Measurements from ENCODE around the gene SGCG. TPM values are rescaled to one million over a fixed set of nuclear protein-coding genes. Genes with fewer than 3 reads are reported as not detected.
"Not testable (repeated sequence)": the region's sequence is repeated elsewhere in the genome, so short reads cannot be mapped to it uniquely, and the experiment has no call there.

The SGCG gene, protein sequence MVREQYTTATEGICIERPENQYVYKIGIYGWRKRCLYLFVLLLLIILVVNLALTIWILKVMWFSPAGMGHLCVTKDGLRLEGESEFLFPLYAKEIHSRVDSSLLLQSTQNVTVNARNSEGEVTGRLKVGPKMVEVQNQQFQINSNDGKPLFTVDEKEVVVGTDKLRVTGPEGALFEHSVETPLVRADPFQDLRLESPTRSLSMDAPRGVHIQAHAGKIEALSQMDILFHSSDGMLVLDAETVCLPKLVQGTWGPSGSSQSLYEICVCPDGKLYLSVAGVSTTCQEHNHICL
- total RNA-seq (1 to 10 TPM in 2 of 4 donors, under 1 TPM in 2; 0.16 to 1.1 (median 1.0) TPM), polyA plus RNA-seq (1 to 10 TPM in 1 of 3 donors, under 1 TPM in 1, not detected in 1; 0.23 to 1.2 TPM)

DNA sequence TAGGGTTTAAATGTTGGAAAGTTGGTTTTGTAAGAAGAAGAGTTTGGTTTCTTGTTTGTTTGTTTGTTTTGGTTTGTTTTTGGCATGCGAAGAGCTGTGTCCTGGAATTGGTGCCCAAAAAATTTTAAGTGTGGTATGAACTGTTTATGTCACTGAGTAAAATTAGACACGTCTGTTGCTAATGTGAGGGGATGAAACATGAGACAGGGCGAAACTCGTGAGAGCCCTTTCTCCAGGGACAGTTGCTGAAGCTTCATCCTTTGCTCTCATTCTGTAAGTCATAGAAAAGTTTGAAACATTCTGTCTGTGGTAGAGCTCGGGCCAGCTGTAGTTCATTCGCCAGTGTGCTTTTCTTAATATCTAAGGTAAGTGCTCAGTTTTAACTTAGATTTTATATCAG is at the start of gene SGCG:
Gene SGCG, plus strand, starts transcription at position 269 of the 400 bp plus-strand sequence. CDS start 22,716 bp downstream, outside the sequence.
- intact Hi-C loops (cut with DNase I), result no loop called here
- H3K4me1 ChIP-seq, result no peaks in the 10 kb centered on the region
- H3K27ac ChIP-seq, result no peak within 1 kb of the TSS
- no peak within 1 kb of the TSS for H3K4me3 ChIP-seq
- H3K36me3 ChIP-seq, result no peaks in the 10 kb centered on the region
- WGBS, 2 donors, result 70 to 72% methylated on average over 6 of the region's 6 CpGs
- TF ChIP-seq POLR2AphosphoS5 (IDR thresholded peaks at IDR 0.05), result no peak
- TF ChIP-seq EP300 (IDR thresholded peaks at IDR 0.05), result no peak
- TF ChIP-seq POLR2A (IDR thresholded peaks at IDR 0.05), result no peak
- TF ChIP-seq, protein P1, sequence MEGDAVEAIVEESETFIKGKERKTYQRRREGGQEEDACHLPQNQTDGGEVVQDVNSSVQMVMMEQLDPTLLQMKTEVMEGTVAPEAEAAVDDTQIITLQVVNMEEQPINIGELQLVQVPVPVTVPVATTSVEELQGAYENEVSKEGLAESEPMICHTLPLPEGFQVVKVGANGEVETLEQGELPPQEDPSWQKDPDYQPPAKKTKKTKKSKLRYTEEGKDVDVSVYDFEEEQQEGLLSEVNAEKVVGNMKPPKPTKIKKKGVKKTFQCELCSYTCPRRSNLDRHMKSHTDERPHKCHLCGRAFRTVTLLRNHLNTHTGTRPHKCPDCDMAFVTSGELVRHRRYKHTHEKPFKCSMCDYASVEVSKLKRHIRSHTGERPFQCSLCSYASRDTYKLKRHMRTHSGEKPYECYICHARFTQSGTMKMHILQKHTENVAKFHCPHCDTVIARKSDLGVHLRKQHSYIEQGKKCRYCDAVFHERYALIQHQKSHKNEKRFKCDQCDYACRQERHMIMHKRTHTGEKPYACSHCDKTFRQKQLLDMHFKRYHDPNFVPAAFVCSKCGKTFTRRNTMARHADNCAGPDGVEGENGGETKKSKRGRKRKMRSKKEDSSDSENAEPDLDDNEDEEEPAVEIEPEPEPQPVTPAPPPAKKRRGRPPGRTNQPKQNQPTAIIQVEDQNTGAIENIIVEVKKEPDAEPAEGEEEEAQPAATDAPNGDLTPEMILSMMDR (IDR thresholded peaks at IDR 0.05), result no peak
- no peaks in the 10 kb centered on the region for H3K27me3 ChIP-seq
- H3K9me3 ChIP-seq, result no peaks in the 10 kb centered on the region
- DNase-seq, result no peak

DNA sequence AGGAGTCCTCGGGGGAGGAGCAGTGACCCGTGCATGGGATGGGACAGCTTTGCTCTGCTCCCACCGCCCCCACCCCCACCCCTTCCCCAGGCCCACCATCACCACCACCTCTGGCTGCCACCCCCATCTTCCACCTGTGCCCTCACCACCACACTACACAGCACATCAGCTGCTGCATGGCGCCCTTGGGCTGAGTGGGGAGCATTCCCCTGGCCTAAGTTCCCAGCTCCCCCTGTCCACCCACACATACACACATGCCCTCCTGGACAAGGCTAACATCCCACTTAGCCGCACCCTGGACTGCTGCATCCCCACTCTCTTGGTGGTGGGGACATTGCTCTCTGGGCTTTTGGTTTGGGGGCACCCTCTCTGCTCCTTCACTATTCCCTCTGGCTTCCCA is 46.2 kb upstream of the SGCG start:
- H3K4me3 ChIP-seq, result no peak overlapping the region
- H3K4me1 ChIP-seq, result no peaks in the 10 kb centered on the region
- H3K27me3 ChIP-seq, result no peaks in the 10 kb centered on the region
- TF ChIP-seq, protein P1 (IDR thresholded peaks at IDR 0.05), result no peak
- no peak for TF ChIP-seq POLR2A (IDR thresholded peaks at IDR 0.05)
- no peak for TF ChIP-seq POLR2AphosphoS5 (IDR thresholded peaks at IDR 0.05)
- TF ChIP-seq EP300 (IDR thresholded peaks at IDR 0.05), result no peak
- H3K36me3 ChIP-seq, result no peaks in the 10 kb centered on the region
- 89 to 90% methylated on average over 5 of the region's 5 CpGs for WGBS, 2 donors
- no peak for DNase-seq
- no peak overlapping the region for H3K27ac ChIP-seq
- H3K9me3 ChIP-seq, result no peaks in the 10 kb centered on the region
- intact Hi-C loops (cut with DNase I), result no loop called here

DNA sequence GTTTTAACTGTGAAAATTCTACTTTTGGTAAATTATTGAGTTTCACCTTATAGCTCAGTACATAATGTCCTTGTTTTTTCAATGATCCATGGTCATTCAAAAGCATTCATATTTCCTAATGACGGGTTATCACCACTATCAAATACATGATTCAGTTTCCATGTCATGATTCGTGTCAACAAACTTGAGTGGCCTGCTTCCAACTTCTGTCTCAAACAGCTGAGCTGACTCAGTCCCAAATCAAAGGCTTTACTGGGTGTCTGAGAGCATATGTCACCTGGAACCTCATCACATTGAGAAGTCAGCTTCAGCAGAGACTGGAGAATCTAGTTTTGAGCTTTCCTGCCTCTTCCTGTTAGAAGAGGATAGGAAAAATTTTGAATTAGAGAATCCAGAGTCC is 40.3 kb upstream of the SGCG start:
- Histone ChIP-seq H3K4me1 (no peaks in the 10 kb centered on the region), H3K36me3 (no peaks in the 10 kb centered on the region), H3K27ac (no peak overlapping the region), H3K4me3 (no peak overlapping the region), H3K27me3 (no peaks in the 10 kb centered on the region), H3K9me3 (no peaks in the 10 kb centered on the region)
- no peak for DNase-seq
- 71 to 84% methylated on average over 2 of the region's 2 CpGs for WGBS, 2 donors
- intact Hi-C loops (cut with DNase I), result no loop called here
- TF ChIP-seq POLR2AphosphoS5 (IDR thresholded peaks at IDR 0.05), result no peak
- no peak for TF ChIP-seq EP300 (IDR thresholded peaks at IDR 0.05)
- TF ChIP-seq, protein P1 (IDR thresholded peaks at IDR 0.05), result no peak
- no peak for TF ChIP-seq POLR2A (IDR thresholded peaks at IDR 0.05)

DNA sequence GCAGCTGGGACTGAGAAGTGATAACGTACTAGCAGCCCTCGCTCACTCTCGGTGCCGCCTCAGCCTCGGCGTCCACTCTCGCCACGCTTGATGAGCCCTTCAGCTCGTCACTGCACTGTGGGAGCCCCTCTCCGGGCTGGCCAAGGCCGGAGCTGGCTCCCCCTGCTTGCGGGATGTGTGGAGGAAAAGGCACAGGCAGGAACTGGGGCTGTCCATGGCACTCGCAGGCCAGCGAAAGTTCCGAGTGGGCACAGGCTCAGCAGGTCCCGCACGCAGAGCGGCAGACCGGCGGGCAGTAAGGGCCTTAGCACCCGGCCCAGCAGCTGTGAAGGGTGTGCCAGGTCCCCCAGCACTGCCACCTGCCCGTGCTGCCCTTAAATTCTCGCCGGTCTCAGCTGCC is 38.8 kb upstream of the SGCG start:
- TF ChIP-seq, protein P1 (IDR thresholded peaks at IDR 0.05), result no peak
- TF ChIP-seq POLR2AphosphoS5 (IDR thresholded peaks at IDR 0.05), result no peak
- TF ChIP-seq POLR2A (IDR thresholded peaks at IDR 0.05), result no peak
- TF ChIP-seq EP300 (IDR thresholded peaks at IDR 0.05), result no peak
- H3K9me3 ChIP-seq, result no peaks in the 10 kb centered on the region
- H3K4me1 ChIP-seq, result no peaks in the 10 kb centered on the region
- DNase-seq, result no peak
- H3K36me3 ChIP-seq, result no peaks in the 10 kb centered on the region
- H3K27me3 ChIP-seq, result no peaks in the 10 kb centered on the region
- H3K27ac ChIP-seq, result no peak overlapping the region
- WGBS, 2 donors, result 92 to 94% methylated on average over 24 of the region's 24 CpGs
- intact Hi-C loops (cut with DNase I), result no loop called here
- no peak overlapping the region for H3K4me3 ChIP-seq

DNA sequence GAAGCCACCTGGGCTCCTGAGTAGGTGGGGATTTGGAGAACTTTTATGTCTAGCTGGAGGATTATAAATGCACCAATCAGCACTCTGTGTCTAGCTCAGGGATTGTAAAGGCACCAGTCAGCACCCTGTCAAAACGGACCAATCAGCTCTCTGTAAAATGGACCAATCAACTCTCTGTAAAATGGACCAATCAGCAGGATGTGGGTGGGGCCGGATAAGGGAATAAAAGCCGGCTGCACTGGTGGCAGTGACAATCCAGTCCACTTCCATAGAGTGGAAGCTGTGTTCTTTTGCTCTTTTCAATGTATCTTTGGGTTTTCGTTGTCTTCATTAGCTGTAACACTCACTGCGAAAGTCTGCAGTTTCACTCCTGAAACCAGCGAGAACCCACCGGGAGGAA is 38.2 kb upstream of the SGCG start:
- H3K9me3 ChIP-seq; DNase-seq; intact Hi-C loops (cut with DNase I); H3K27me3 ChIP-seq; H3K36me3 ChIP-seq; H3K4me1 ChIP-seq; H3K4me3 ChIP-seq; H3K27ac ChIP-seq: not testable (repeated sequence)
- 89 to 96% methylated on average over 7 of the region's 7 CpGs for WGBS, 2 donors

All from sigmoid colon (tissue), 7 donors.